GM19351 (cell line): ENCODE measurements around the gene OSR1.
A peak's percentile ranks its signal among the peaks of the same experiment; 100 is the strongest.
"Not testable (repeated sequence)": the region's sequence is repeated elsewhere in the genome, so short reads cannot be mapped to it uniquely, and the experiment has no call there.

Source experiments
- ATAC-seq: cut with Tn5 transposase; IDR thresholded peaks from one replicate; pipeline ENCODE4 v1.9.1; 2021; ENCODE audit warnings: mild to moderate bottlenecking, moderate library complexity; ENCODE audit not compliant: unreplicated experiment

Gene OSR1

DNA sequence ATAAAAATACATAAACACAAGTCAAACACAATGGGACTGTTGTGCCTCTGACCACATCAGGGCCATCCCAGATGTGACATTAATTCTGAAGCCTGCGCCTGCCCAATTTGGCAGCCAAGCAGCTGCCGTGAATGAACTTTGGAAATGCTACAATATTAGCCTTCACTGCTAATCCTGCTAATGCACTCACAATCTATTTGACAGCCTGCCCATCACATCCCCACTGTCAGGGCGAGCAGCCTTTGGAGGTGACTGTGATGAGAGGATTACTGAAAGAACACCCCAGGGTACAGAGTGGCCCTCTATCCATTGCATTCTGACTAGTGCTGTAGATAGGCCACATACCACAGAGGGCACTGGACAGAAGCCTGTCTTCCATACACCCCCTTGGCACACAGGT, 21.6 kb downstream of the OSR1 start:
- no peak for ATAC-seq

GRCh38 chr2:19332503-19332902, 25.9 kb downstream of the OSR1 start:
- no peak for ATAC-seq

GRCh38 chr2:19331450-19331849, 27.0 kb downstream of the OSR1 start:
- ATAC-seq = no peak

DNA sequence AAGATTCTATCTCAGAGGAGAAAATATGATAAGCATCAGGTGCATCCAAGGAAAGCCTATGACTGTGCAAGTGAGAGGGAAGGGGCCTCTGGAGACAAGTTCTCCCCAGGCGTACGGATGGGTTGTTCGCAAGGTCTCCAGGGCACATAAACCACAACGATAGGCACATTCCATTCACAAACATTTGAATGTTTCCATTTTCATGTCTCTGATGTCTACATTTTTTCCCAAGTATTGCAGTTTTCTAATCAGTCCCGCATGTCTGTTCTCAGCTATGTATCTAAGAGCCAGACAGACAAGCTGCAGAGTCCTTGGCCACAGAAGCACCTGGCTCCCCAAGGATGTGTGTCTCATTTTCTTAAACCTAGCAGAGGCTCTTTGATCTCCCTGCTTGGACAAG, 28.0 kb downstream of the OSR1 start:
- no peak for ATAC-seq

DNA sequence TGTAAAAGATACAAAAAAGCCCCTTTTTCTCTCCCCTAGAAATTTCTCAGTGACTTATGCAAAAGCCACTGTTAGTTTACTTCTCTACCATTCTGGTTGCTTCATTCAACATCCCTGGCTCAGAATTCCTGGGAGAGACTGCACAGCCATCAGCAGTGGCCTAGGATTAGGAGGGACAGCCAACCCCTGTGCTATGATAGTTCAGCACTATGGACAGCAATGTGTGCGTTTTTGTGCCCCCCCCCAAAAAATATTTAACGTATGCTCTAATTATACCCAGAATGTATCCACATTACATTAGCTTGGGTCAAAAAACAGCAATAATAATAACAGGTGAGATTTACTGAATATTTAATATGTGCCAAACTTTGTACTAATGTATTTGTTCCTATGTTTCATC, 29.0 kb downstream of the OSR1 start:
- no peak for ATAC-seq

DNA sequence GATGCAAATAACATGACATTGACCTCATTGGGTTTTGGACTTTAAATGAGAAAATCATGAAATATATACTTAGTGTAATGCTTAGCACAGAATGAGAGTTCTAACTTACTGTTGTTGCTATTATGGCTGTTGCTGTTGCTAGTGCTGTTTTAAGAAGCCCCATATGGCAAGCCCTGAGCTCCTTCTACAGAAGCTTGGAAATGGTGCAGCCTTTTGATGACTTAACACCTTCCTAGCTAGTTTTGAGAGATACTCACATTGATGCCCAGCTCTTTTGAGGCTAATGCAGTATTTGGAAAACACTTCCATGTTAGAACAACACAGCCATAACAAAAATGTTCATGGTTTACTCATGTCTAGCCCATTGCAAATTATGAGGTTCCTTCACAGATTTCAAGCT, 30.9 kb downstream of the OSR1 start:
- ATAC-seq = no peak

DNA sequence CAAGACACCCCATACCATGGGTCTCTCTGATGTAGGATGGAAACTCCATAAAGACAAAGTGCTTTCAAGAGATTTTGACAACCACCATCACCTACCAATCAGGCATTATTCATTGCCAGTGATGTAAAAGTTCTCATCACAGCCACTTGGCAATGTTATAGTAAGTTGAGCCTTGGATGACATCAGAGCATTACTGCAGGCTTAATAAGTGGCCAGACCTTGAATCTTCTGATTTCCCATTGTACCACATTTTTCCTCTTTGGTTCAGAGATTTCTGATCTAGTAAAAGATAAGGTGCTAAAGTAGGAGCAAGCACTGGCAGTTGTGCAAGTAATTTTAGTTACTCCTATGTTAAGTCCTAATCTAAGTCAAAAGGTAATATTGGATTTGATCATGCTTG, 36.5 kb downstream of the OSR1 start:
- ATAC-seq = no peak

DNA sequence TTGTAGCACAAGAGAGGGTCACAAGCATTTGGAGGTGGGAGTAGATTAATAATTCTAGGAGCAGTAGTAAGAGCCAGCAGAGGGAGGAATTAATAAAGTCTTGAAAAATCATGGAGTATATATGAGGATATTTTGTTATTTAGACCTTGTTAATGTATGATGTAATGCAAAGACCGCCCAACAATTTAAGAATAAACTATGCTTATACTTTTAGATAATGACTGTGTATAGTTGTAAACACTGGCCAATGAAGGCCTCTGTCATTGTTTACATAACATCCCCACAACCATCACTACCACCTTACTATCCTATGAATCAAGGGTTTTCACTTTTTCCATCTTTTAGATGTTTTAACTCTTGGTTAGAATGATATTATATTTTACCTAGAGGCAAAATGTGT, 37.6 kb downstream of the OSR1 start:
- no peak for ATAC-seq

DNA sequence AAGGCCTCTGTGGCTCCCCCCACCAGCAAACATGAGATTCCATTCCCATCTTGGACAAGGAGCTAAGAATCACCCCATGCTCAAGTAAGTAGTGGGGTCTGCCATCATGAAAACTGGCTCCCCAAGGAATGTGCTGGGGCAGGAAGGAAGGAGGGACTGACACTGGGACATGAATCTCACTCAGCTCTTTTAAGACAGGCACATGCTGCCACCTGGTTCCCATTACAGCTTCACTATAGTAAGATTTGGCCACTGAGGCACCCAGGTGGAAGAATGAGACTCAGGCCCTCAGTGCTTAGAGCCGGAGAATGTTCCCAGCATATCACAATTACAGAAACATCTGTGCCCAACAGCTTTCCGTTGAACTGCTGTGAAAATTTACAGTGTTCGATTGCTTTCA, 38.7 kb downstream of the OSR1 start:
- no peak for ATAC-seq

DNA sequence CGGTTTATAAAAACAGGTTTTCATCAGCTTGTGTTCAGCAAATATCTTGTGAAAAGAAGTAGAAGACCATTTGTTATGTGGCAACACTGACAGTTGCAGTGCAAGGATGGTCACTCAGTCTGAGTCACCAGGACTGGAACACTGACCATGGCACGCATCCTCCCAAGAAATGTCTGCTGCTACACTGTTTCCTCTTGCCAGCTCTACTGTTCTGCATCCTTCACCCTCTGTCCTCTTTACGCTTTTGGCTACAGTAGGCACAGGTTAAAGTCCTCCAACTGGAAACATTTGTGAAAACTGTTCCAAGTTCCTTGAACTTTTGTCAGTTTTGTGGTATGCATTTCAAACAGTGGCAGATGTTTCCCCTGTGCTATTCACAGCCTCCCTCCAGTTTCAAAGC, 39.4 kb downstream of the OSR1 start:
- no peak for ATAC-seq

- ATAC-seq = no peak
Observed at GRCh38 chr2:19313553-19313952, 44.9 kb downstream of the OSR1 start.

DNA sequence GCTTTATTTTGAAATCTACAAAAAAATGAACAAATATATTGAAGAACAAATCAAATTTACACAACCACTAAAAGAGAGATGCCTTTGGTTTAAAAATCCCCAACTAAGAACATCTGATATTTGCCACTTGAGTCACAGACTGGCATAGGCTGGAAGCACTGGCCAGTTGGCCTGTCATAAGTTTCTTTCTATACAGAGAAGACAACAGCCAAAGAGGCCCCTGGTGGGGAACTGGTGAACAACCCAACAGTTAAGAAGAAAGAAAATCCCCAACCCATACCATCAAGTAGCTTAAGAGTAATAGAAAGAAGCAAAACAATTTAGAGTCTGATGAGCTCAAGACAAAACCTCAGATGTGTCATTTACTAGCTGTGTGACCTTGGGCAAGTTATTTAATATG, 45.5 kb downstream of the OSR1 start:
- ATAC-seq = peak; percentile 94

DNA sequence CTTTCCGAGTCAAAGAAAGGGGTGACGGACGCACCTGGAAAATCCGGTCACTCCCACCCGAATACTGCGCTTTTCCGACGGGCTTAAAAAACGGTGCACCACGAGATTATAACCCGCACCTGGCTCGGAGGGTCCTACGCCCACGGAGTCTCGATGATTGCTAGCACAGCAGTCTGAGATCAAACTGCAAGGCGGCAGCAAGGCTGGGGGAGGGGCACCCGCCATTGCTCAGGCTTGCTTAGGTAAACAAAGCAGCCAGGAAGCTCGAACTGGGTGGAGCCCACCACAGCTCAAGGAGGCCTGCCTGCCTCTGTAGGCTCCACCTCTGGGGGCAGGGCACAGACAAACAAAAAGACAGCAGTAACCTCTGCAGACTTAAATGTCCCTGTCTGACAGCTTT, 52.4 kb downstream of the OSR1 start:
- ATAC-seq = not testable (repeated sequence)

- not testable (repeated sequence) for ATAC-seq
Observed at GRCh38 chr2:19305400-19306055, 52.9 kb downstream of the OSR1 start.

DNA sequence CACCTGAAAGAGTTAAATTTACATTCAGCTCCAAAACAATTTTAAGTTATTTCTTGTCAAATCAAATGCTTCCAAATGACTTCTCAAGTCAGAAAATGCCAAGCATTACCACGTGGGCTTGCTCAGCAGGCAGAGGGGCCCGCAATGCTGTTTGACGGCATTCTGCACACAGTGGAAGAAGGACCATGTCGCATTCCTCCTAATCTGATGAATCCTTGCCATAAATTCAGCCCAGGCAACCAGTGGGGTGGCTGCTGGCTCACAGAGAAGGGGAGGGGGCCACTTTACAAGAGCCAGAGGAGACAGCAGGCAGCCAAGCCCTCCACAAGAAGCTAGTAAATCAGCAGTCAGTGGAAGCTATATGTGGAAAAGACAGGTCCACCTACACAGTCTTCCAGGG, 56.7 kb downstream of the OSR1 start:
- no peak for ATAC-seq
